Neural progenitor cell (in vitro differentiated cells): Measurements from ENCODE around the gene PCCB.

Source experiments
- CTCF ChIP-seq: fragments of 200-600 bp; sonication (generic); IDR thresholded peaks from 2 replicates; pipeline ENCODE4 v1.5.1; 2017; ENCODE audit warnings: antibody characterized with exemption, mild to moderate bottlenecking
- EZH2 ChIP-seq: fragments of 200-600 bp; sonication (generic); IDR thresholded peaks from 2 replicates; pipeline ENCODE4 v1.6.1; 2017; ENCODE audit warnings: antibody characterized with exemption, mild to moderate bottlenecking, moderate library complexity

GRCh38 chr3:136251511-136251910, 1.4 kb downstream of the PCCB start:
- no peak for TF ChIP-seq CTCF
- no peak for TF ChIP-seq EZH2
